SK-N-SH (cell line): ENCODE data around the gene RNF212.

ENCODE experiments used
- EP300 ChIP-seq, 2 experiments: IDR thresholded peaks; 2 replicates each; pipeline versions ENCODE4 v1.4.0 to v1.6.1; 2012; ENCODE audit warnings: borderline replicate concordance in 1 of 2, low read depth in 1 of 2, low read length in 1 of 2
- EZH2phosphoT487 ChIP-seq: fragments of 200-600 bp; sonication (generic); IDR thresholded peaks from 2 replicates; pipeline ENCODE4 v1.6.1; 2017; ENCODE audit warnings: low read depth, mixed run types, mild to moderate bottlenecking, antibody characterized with exemption, moderate library complexity, borderline replicate concordance
- JUND ChIP-seq: IDR thresholded peaks from 2 replicates; pipeline ENCODE4 v1.4.0; 2012
- MEF2A ChIP-seq: IDR thresholded peaks from 2 replicates; pipeline ENCODE4 v1.4.0; 2012; ENCODE audit warnings: low read depth, borderline replicate concordance
- MXI1 ChIP-seq: IDR thresholded peaks from 2 replicates; pipeline ENCODE4 v1.6.1; 2012; ENCODE audit warnings: mild to moderate bottlenecking, low read depth, low read length, improper control_type of control experiment
- RAD21 ChIP-seq: IDR thresholded peaks from 2 replicates; pipeline ENCODE4 v1.6.1; 2012; ENCODE audit warnings: mild to moderate bottlenecking, low read length
- SIN3A ChIP-seq: IDR thresholded peaks from 2 replicates; pipeline ENCODE4 v1.6.1; 2012; ENCODE audit warnings: low read depth, mild to moderate bottlenecking, low read length, moderate library complexity, borderline replicate concordance
- TAF1 ChIP-seq: IDR thresholded peaks from 2 replicates; pipeline ENCODE4 v1.6.1; 2012; ENCODE audit warnings: low read depth, mild to moderate bottlenecking, low read length, moderate library complexity, borderline replicate concordance
- TF ChIP-seq, protein P1 (sequence below): fragments of 200-600 bp; sonication (generic); IDR thresholded peaks from 2 replicates; pipeline ENCODE4 v1.6.1; 2017; ENCODE audit warnings: antibody characterized with exemption, mild to moderate bottlenecking, moderate library complexity
- TF ChIP-seq, protein P2 (sequence below): fragments of 150-350 bp; IDR thresholded peaks from 2 replicates; pipeline ENCODE4 v1.6.1; 2017; ENCODE audit warnings: antibody characterized with exemption, low read length, low read depth, borderline replicate concordance
- TF ChIP-seq, protein P3 (sequence below): IDR thresholded peaks from 2 replicates; pipeline ENCODE4 v1.4.0; 2012; ENCODE audit warnings: low read depth, borderline replicate concordance
- TF ChIP-seq, protein P4 (sequence below): IDR thresholded peaks from 2 replicates; pipeline ENCODE4 v1.4.0; 2012; ENCODE audit warnings: low read depth, borderline replicate concordance
- TF ChIP-seq, protein P5 (sequence below): IDR thresholded peaks from 2 replicates; pipeline ENCODE4 v1.4.0; 2012; ENCODE audit warnings: low read depth

DNA sequence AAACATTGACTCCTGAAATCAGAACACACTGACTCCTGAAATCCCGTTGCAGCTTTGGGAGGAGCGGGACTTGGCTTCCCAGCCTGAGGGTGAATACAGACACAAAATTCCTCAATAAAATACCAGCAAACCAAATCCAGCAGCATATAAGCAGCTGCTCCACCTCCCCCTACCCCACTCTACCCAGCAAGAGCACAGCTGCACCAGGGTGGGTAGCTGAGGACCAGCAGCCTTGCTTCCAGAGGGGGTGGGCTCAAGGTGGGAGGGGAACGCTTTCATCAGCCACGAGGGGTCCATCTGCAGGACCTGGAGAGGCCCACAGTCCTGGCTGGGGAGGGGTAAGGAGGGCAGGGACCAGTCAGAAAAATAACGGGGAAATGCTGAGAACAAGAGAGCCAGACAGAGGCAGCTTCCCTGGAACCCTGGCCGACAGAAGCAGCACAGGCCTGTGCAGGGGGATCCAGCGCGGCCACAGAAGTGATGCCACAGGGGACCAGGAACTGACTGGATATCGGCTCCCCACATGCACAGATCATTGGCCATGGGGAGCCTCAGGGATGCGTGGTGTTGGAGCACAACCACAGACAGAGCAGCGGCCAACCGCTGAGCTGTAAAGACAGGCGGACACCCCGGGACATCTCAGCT, 52.2 kb downstream of the RNF212 start:
- TF ChIP-seq, protein P1, sequence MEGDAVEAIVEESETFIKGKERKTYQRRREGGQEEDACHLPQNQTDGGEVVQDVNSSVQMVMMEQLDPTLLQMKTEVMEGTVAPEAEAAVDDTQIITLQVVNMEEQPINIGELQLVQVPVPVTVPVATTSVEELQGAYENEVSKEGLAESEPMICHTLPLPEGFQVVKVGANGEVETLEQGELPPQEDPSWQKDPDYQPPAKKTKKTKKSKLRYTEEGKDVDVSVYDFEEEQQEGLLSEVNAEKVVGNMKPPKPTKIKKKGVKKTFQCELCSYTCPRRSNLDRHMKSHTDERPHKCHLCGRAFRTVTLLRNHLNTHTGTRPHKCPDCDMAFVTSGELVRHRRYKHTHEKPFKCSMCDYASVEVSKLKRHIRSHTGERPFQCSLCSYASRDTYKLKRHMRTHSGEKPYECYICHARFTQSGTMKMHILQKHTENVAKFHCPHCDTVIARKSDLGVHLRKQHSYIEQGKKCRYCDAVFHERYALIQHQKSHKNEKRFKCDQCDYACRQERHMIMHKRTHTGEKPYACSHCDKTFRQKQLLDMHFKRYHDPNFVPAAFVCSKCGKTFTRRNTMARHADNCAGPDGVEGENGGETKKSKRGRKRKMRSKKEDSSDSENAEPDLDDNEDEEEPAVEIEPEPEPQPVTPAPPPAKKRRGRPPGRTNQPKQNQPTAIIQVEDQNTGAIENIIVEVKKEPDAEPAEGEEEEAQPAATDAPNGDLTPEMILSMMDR, result no peak
- TF ChIP-seq RAD21 (no peak), JUND (no peak), EZH2phosphoT487 (no peak), TAF1 (no peak), EP300 (IDR thresholded peaks at IDR 0.05; ENCODE audit: borderline replicate concordance in 1 of 2, low read depth in 1 of 2, low read length in 1 of 2) (no peak), MXI1 (no peak), SIN3A (no peak), MEF2A (no peak)
- TF ChIP-seq, protein P2, sequence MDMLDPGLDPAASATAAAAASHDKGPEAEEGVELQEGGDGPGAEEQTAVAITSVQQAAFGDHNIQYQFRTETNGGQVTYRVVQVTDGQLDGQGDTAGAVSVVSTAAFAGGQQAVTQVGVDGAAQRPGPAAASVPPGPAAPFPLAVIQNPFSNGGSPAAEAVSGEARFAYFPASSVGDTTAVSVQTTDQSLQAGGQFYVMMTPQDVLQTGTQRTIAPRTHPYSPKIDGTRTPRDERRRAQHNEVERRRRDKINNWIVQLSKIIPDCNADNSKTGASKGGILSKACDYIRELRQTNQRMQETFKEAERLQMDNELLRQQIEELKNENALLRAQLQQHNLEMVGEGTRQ, result no peak
- TF ChIP-seq, protein P3, sequence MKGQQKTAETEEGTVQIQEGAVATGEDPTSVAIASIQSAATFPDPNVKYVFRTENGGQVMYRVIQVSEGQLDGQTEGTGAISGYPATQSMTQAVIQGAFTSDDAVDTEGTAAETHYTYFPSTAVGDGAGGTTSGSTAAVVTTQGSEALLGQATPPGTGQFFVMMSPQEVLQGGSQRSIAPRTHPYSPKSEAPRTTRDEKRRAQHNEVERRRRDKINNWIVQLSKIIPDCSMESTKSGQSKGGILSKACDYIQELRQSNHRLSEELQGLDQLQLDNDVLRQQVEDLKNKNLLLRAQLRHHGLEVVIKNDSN, result no peak
- TF ChIP-seq, protein P4, sequence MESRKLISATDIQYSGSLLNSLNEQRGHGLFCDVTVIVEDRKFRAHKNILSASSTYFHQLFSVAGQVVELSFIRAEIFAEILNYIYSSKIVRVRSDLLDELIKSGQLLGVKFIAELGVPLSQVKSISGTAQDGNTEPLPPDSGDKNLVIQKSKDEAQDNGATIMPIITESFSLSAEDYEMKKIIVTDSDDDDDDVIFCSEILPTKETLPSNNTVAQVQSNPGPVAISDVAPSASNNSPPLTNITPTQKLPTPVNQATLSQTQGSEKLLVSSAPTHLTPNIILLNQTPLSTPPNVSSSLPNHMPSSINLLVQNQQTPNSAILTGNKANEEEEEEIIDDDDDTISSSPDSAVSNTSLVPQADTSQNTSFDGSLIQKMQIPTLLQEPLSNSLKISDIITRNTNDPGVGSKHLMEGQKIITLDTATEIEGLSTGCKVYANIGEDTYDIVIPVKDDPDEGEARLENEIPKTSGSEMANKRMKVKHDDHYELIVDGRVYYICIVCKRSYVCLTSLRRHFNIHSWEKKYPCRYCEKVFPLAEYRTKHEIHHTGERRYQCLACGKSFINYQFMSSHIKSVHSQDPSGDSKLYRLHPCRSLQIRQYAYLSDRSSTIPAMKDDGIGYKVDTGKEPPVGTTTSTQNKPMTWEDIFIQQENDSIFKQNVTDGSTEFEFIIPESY, result no peak
- TF ChIP-seq, protein P5, sequence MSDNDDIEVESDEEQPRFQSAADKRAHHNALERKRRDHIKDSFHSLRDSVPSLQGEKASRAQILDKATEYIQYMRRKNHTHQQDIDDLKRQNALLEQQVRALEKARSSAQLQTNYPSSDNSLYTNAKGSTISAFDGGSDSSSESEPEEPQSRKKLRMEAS, result no peak
